GM12878 (cell line): ENCODE data around the gene C10orf67. TPM values are rescaled to one million over a fixed set of nuclear protein-coding genes. Genes with fewer than 3 reads are reported as not detected.

ENCODE experiments used
- ATAC-seq: fragments of 200-7000 bp; cut with Tn5 transposase; 3 replicates; pipeline ENCODE4 v1.9.1; 2020; ENCODE audit warnings: mild to moderate bottlenecking, moderate library complexity
- BruUV-seq: library from RNA; stranded (reverse); fragments of 400-500 nt; replicated peaks from 2 replicates; lab custom pipeline; 2021; lab: Mats Ljungman, UMichigan
- CTCF ChIA-PET: fragments of 300-600 bp; sonication (Branson Sonifier 250); formaldehyde crosslinking; extraction: SDS; loops from one replicate; lab custom pipeline; 2021; ENCODE audit warnings: inconsistent platforms; lab: Yijun Ruan, JAX
- POLR2A ChIA-PET: fragments of 350-600 bp; formaldehyde crosslinking; extraction: SDS; loops from one replicate; lab custom pipeline; 2021; ENCODE audit warnings: inconsistent platforms; lab: Charles Lee
- RAD21 ChIA-PET: fragments of 300-600 bp; sonication (Branson Sonifier 250); formaldehyde crosslinking; loops from one replicate; lab custom pipeline; 2023; ENCODE audit warnings: antibody characterized with exemption; ENCODE audit not compliant: unreplicated experiment; lab: Charles Lee
- SMC1A ChIA-PET: fragments of 300-600 bp; sonication (Branson Sonifier 250); formaldehyde crosslinking; loops from one replicate; lab custom pipeline; 2023; ENCODE audit not compliant: unreplicated experiment, uncharacterized antibody; lab: Charles Lee
- DNase-seq: peaks from one replicate; pipeline ENCODE4 v3.0.0-alpha.2; 2011; ENCODE audit warnings: low read depth, low spot score
- FAIRE-seq: peaks from 3 replicates; lab custom pipeline; 2011; peaks lifted over from hg19 to GRCh38; lab: Jason Lieb, UNC
- H2AFZ ChIP-seq: 2 replicates; pipeline ENCODE4 v1.6.0; 2011; ENCODE audit warnings: low read depth, low read length, control low read depth; ENCODE audit not compliant: control insufficient read depth
- H3K27ac ChIP-seq: 2 replicates; pipeline ENCODE4 v1.5.1; 2011; ENCODE audit warnings: control low read depth; ENCODE audit not compliant: control insufficient read depth, insufficient read depth
- H3K27me3 ChIP-seq, 2 experiments: replicated peaks in 1 of 2; 2 replicates each; pipeline versions ENCODE4 v1.6.0 to v1.6.1; 2011; ENCODE audit warnings: low read length in 1 of 2; ENCODE audit not compliant: control insufficient read depth in 2 of 2, insufficient read depth in 2 of 2
- H3K36me3 ChIP-seq, 2 experiments: 2 replicates each; pipeline ENCODE4 v1.5.1; 2011; ENCODE audit warnings: low read length in 1 of 2; ENCODE audit not compliant: control insufficient read depth in 2 of 2, insufficient read depth in 2 of 2
- H3K4me1 ChIP-seq: 2 replicates; pipeline ENCODE4 v1.6.1; 2011; ENCODE audit warnings: mild to moderate bottlenecking, low read length, moderate library complexity, mixed read lengths; ENCODE audit not compliant: control insufficient read depth, insufficient read depth
- H3K4me2 ChIP-seq: 2 replicates; pipeline ENCODE4 v1.6.0; 2011; ENCODE audit warnings: control low read depth; ENCODE audit not compliant: control insufficient read depth, insufficient read depth
- H3K4me3 ChIP-seq: fragments of 200-600 bp; sonication (generic); 2 replicates; pipeline ENCODE4 v1.5.1; 2016
- H3K79me2 ChIP-seq: 2 replicates; pipeline ENCODE4 v1.6.0; 2011; ENCODE audit warnings: low read length; ENCODE audit not compliant: control insufficient read depth, insufficient read depth
- H3K9ac ChIP-seq: 2 replicates; pipeline ENCODE4 v1.8.0; 2011; ENCODE audit warnings: low read length, control low read depth, mixed read lengths; ENCODE audit not compliant: control insufficient read depth, insufficient read depth
- H3K9me3 ChIP-seq: replicated peaks from 3 replicates; pipeline ENCODE4 v1.5.1; 2011; ENCODE audit warnings: mild to moderate bottlenecking, low read length; ENCODE audit not compliant: control insufficient read depth, insufficient read depth
- H4K20me1 ChIP-seq: 2 replicates; pipeline ENCODE4 v1.6.0; 2011; ENCODE audit not compliant: control insufficient read depth, insufficient read depth
- CBFB ChIP-seq: IDR thresholded peaks from 2 replicates; pipeline ENCODE4 v1.6.1; 2016; ENCODE audit warnings: antibody characterized with exemption, low read depth
- CHD2 ChIP-seq: IDR thresholded peaks from 2 replicates; pipeline ENCODE4 v1.6.1; 2011; ENCODE audit warnings: low read depth, low read length, improper control_type of control experiment, borderline replicate concordance
- MYC ChIP-seq: IDR thresholded peaks from 2 replicates; pipeline ENCODE4 v1.6.1; 2011; ENCODE audit warnings: mild to moderate bottlenecking, low read length, moderate library complexity, inconsistent platforms; ENCODE audit not compliant: insufficient read depth, insufficient replicate concordance, insufficient read length, severe bottlenecking
- POLR2AphosphoS2 ChIP-seq: IDR thresholded peaks from 2 replicates; pipeline ENCODE4 v1.6.1; 2011; ENCODE audit warnings: low read depth, mild to moderate bottlenecking, low read length, improper control_type of control experiment, moderate library complexity
- SIN3A ChIP-seq: IDR thresholded peaks from 2 replicates; pipeline ENCODE4 v1.6.1; 2012; ENCODE audit warnings: low read depth, low read length, improper control_type of control experiment
- SMAD5 ChIP-seq: IDR thresholded peaks from 2 replicates; pipeline ENCODE4 v1.6.1; 2016; ENCODE audit warnings: antibody characterized with exemption, low read depth
- SMARCA5 ChIP-seq: fragments of 450-650 bp; IDR thresholded peaks from 2 replicates; pipeline ENCODE4 v1.6.1; 2017; ENCODE audit warnings: mild to moderate bottlenecking
- SREBF2 ChIP-seq: IDR thresholded peaks from 2 replicates; pipeline ENCODE4 v1.6.1; 2012; ENCODE audit warnings: mild to moderate bottlenecking, low read length
- YY1 ChIP-seq: IDR thresholded peaks from 2 replicates; pipeline ENCODE4 v1.6.1; 2011; ENCODE audit warnings: low read depth, mild to moderate bottlenecking, low read length
- ZNF217 ChIP-seq: fragments of 450-650 bp; IDR thresholded peaks from 2 replicates; pipeline ENCODE4 v1.6.1; 2017; ENCODE audit warnings: antibody characterized with exemption, mild to moderate bottlenecking
- ZNF274 ChIP-seq: IDR thresholded peaks from one replicate; pipeline ENCODE4 v1.8.0; 2011; ENCODE audit not compliant: insufficient read length, insufficient read depth
- WGBS: methylation state at CpG from one replicate; pipeline ENCODE4 v1.1.6; 2016; ENCODE audit warnings: low lambda C conversion rate; ENCODE audit not compliant: insufficient replicate concordance, insufficient coverage; ENCODE audit errors: missing lambda C conversion rate; 5-methylcytosine and 5-hydroxymethylcytosine counted together
- in situ Hi-C: fragments of 300-500 bp; cut with MboI; formaldehyde crosslinking; loops from 9 replicates; pipeline ENCODE4 v1.14.3; 2018; ENCODE audit warnings: mixed read lengths
- intact Hi-C: fragments of 100-400 bp; cut with micrococcal nuclease; formaldehyde crosslinking; loops from one replicate; pipeline ENCODE4 v1.14.2; 2022; ENCODE audit not compliant: unreplicated experiment
- polyA plus RNA-seq, 11 experiments: library from polyadenylated mRNA; depleted of rRNA in 4 of 11; unstranded in 6 of 11; stranded (reverse) in 5 of 11; fragments of >200 nt; fragmentation: Nextera tagmentation in 4 of 11; fragmentation: Illumina TruSeq in 1 of 11; extraction: Ambion mirVana in 4 of 11; extraction: Trizol in 1 of 11; gene quantifications; 1 replicate in 1 of 11; 2 replicates in 10 of 11; pipeline versions ENCODE4 v1.2.1 to v1.2.3, GENCODE V29; 2011 to 2016; ENCODE audit warnings: inconsistent platforms in 2 of 11, missing spikeins in 2 of 11, low read depth in 1 of 11
- total RNA-seq, 4 experiments: library from RNA; depleted of rRNA in 3 of 4; stranded (reverse); fragments of >200 nt in 3 of 4; fragmentation: Illumina TruSeq in 1 of 4; extraction: Trizol in 1 of 4; gene quantifications; 2 replicates each; pipeline versions ENCODE4 v1.2.1 to v1.2.3, GENCODE V29; 2013 to 2021
- TF ChIP-seq, protein P1 (sequence below): IDR thresholded peaks from 2 replicates; pipeline ENCODE4 v1.6.1; 2012; ENCODE audit warnings: improper control_type of control experiment, low read depth, low read length; ENCODE audit not compliant: insufficient replicate concordance
- TF ChIP-seq, protein P2 (sequence below): fragments of 450-650 bp; formaldehyde crosslinking; IDR thresholded peaks from 2 replicates; pipeline ENCODE4 v1.5.0; 2022; ENCODE audit warnings: mild to moderate bottlenecking, missing genetic modification characterization
- TF ChIP-seq, protein P3 (sequence below): fragments of 450-650 bp; formaldehyde crosslinking; IDR thresholded peaks from 2 replicates; pipeline ENCODE4 v1.4.0; 2020; ENCODE audit warnings: mild to moderate bottlenecking, moderate library complexity

C10orf67 gene
- total and polyA plus RNA-seq, 10 of the 15 experiments (the other 5 are each of a cell fraction or from before 2014, with no cell fraction given) = 0.06 TPM; not detected in 9

DNA sequence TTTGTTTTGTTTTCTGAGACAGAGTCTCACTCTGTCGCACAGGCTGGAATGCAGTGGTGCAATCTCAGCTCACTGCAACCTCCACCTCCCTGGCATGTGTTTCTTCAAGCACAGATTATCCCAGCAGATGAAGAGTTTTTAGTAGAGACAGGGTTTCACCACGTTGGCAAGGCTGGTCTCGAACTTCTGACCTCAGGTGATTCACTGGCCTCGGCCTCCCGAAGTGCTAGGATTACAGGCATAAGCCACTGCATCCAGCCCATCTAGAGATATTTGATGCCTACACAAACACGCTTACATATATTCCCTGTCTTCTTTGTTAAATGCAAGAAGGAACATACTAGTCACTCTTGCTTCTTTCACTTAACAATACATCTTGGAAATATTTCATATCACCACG is 158.4 kb downstream of the C10orf67 start:
- ATAC-seq = no peak
- no peak overlapping the region for H3K4me2 ChIP-seq
- no peaks in the 10 kb centered on the region for H3K9me3 ChIP-seq
- H4K20me1 ChIP-seq = no peaks in the 10 kb centered on the region
- H3K27ac ChIP-seq = no peak overlapping the region
- H3K79me2 ChIP-seq = no peaks in the 10 kb centered on the region
- H3K9ac ChIP-seq = no peak overlapping the region
- DNase-seq = no peak
- H3K27me3 ChIP-seq = no peaks in the 10 kb centered on the region; a peak in 4 of 4 replicates
- in situ Hi-C loops (no loop called here), intact Hi-C loops (no loop called here)
- ChIA-PET RAD21 (no interaction called here), POLR2A (no interaction called here), SMC1A (no interaction called here), CTCF (no interaction called here)
- no peak overlapping the region for H2AFZ ChIP-seq
- no TSS peak for BruUV-seq
- 26% methylated on average over 7 of the region's 7 CpGs for WGBS
- H3K4me3 ChIP-seq = no peak overlapping the region
- H3K36me3 ChIP-seq = no peaks in the 10 kb centered on the region
- FAIRE-seq = no peak
- H3K4me1 ChIP-seq = no peaks in the 10 kb centered on the region
- TF ChIP-seq, protein P1, sequence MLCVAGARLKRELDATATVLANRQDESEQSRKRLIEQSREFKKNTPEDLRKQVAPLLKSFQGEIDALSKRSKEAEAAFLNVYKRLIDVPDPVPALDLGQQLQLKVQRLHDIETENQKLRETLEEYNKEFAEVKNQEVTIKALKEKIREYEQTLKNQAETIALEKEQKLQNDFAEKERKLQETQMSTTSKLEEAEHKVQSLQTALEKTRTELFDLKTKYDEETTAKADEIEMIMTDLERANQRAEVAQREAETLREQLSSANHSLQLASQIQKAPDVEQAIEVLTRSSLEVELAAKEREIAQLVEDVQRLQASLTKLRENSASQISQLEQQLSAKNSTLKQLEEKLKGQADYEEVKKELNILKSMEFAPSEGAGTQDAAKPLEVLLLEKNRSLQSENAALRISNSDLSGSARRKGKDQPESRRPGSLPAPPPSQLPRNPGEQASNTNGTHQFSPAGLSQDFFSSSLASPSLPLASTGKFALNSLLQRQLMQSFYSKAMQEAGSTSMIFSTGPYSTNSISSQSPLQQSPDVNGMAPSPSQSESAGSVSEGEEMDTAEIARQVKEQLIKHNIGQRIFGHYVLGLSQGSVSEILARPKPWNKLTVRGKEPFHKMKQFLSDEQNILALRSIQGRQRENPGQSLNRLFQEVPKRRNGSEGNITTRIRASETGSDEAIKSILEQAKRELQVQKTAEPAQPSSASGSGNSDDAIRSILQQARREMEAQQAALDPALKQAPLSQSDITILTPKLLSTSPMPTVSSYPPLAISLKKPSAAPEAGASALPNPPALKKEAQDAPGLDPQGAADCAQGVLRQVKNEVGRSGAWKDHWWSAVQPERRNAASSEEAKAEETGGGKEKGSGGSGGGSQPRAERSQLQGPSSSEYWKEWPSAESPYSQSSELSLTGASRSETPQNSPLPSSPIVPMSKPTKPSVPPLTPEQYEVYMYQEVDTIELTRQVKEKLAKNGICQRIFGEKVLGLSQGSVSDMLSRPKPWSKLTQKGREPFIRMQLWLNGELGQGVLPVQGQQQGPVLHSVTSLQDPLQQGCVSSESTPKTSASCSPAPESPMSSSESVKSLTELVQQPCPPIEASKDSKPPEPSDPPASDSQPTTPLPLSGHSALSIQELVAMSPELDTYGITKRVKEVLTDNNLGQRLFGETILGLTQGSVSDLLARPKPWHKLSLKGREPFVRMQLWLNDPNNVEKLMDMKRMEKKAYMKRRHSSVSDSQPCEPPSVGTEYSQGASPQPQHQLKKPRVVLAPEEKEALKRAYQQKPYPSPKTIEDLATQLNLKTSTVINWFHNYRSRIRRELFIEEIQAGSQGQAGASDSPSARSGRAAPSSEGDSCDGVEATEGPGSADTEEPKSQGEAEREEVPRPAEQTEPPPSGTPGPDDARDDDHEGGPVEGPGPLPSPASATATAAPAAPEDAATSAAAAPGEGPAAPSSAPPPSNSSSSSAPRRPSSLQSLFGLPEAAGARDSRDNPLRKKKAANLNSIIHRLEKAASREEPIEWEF = no peak
- no peak for TF ChIP-seq MYC
- no peak for TF ChIP-seq CBFB
- TF ChIP-seq ZNF217 = no peak
- no peak for TF ChIP-seq POLR2AphosphoS2
- TF ChIP-seq SREBF2 = no peak
- TF ChIP-seq ZNF274 = no peak
- TF ChIP-seq, protein P2, sequence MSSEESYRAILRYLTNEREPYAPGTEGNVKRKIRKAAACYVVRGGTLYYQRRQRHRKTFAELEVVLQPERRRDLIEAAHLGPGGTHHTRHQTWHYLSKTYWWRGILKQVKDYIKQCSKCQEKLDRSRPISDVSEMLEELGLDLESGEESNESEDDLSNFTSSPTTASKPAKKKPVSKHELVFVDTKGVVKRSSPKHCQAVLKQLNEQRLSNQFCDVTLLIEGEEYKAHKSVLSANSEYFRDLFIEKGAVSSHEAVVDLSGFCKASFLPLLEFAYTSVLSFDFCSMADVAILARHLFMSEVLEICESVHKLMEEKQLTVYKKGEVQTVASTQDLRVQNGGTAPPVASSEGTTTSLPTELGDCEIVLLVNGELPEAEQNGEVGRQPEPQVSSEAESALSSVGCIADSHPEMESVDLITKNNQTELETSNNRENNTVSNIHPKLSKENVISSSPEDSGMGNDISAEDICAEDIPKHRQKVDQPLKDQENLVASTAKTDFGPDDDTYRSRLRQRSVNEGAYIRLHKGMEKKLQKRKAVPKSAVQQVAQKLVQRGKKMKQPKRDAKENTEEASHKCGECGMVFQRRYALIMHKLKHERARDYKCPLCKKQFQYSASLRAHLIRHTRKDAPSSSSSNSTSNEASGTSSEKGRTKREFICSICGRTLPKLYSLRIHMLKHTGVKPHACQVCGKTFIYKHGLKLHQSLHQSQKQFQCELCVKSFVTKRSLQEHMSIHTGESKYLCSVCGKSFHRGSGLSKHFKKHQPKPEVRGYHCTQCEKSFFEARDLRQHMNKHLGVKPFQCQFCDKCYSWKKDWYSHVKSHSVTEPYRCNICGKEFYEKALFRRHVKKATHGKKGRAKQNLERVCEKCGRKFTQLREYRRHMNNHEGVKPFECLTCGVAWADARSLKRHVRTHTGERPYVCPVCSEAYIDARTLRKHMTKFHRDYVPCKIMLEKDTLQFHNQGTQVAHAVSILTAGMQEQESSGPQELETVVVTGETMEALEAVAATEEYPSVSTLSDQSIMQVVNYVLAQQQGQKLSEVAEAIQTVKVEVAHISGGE (CRISPR knock-in tag) = no peak
- TF ChIP-seq CHD2 = no peak
- no peak for TF ChIP-seq YY1
- TF ChIP-seq, protein P3, sequence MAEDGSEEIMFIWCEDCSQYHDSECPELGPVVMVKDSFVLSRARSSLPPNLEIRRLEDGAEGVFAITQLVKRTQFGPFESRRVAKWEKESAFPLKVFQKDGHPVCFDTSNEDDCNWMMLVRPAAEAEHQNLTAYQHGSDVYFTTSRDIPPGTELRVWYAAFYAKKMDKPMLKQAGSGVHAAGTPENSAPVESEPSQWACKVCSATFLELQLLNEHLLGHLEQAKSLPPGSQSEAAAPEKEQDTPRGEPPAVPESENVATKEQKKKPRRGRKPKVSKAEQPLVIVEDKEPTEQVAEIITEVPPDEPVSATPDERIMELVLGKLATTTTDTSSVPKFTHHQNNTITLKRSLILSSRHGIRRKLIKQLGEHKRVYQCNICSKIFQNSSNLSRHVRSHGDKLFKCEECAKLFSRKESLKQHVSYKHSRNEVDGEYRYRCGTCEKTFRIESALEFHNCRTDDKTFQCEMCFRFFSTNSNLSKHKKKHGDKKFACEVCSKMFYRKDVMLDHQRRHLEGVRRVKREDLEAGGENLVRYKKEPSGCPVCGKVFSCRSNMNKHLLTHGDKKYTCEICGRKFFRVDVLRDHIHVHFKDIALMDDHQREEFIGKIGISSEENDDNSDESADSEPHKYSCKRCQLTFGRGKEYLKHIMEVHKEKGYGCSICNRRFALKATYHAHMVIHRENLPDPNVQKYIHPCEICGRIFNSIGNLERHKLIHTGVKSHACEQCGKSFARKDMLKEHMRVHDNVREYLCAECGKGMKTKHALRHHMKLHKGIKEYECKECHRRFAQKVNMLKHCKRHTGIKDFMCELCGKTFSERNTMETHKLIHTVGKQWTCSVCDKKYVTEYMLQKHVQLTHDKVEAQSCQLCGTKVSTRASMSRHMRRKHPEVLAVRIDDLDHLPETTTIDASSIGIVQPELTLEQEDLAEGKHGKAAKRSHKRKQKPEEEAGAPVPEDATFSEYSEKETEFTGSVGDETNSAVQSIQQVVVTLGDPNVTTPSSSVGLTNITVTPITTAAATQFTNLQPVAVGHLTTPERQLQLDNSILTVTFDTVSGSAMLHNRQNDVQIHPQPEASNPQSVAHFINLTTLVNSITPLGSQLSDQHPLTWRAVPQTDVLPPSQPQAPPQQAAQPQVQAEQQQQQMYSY (CRISPR knock-in tag) = no peak
- no peak for TF ChIP-seq SIN3A
- no peak for TF ChIP-seq SMARCA5
- no peak for TF ChIP-seq SMAD5
